A549 (cell line): ENCODE results near the gene BOK.
"Not testable (repeated sequence)": the region's sequence is repeated elsewhere in the genome, so short reads cannot be mapped to it uniquely, and the experiment has no call there.

Experiments used
- BHLHE40 ChIP-seq: IDR thresholded peaks from 2 replicates; pipeline ENCODE4 v1.6.1; 2012; ENCODE audit warnings: low read depth, low read length, inconsistent platforms
- CHD2 ChIP-seq: fragments of 150-350 bp; IDR thresholded peaks from 2 replicates; pipeline ENCODE4 v1.6.1; 2014; ENCODE audit warnings: low read length; ENCODE audit not compliant: partially characterized antibody
- ESRRA ChIP-seq: fragments of 150-350 bp; IDR thresholded peaks from 2 replicates; pipeline ENCODE4 v1.6.1; 2014; ENCODE audit warnings: mild to moderate bottlenecking, low read length, borderline replicate concordance
- MAX ChIP-seq: IDR thresholded peaks from 2 replicates; pipeline ENCODE4 v1.6.1; 2012
- PBX3 ChIP-seq: IDR thresholded peaks from 2 replicates; pipeline ENCODE4 v1.6.1; 2012
- POLR2A ChIP-seq: IDR thresholded peaks from 2 replicates; pipeline ENCODE4 v1.6.1; 2012; ENCODE audit warnings: mild to moderate bottlenecking, low read length
- RAD21 ChIP-seq, 2 experiments: fragments of >200 bp in 1 of 2; sonication (Bioruptor Twin) in 1 of 2; formaldehyde crosslinking in 1 of 2; IDR thresholded peaks in 1 of 2; conservative IDR thresholded peaks in 1 of 2; 2 replicates in 1 of 2; 3 replicates in 1 of 2; pipeline ENCODE4 v1.6.1; 2012 to 2018; ENCODE audit warnings: inconsistent platforms in 1 of 2
- RCOR1 ChIP-seq: fragments of 150-350 bp; IDR thresholded peaks from 2 replicates; pipeline ENCODE4 v1.6.1; 2014; ENCODE audit warnings: antibody characterized with exemption, low read length, low read depth
- ZSCAN20 ChIP-seq: fragments of 250-450 bp; sonication (Bioruptor Pico); IDR thresholded peaks from 2 replicates; pipeline ENCODE4 v1.8.0; 2022; ENCODE audit warnings: mild to moderate bottlenecking, moderate library complexity
- TF ChIP-seq, protein P1 (sequence below): fragments of >200 bp; sonication (Bioruptor Twin); formaldehyde crosslinking; IDR thresholded peaks from 3 replicates; pipeline ENCODE4 v1.5.1; 2016

DNA sequence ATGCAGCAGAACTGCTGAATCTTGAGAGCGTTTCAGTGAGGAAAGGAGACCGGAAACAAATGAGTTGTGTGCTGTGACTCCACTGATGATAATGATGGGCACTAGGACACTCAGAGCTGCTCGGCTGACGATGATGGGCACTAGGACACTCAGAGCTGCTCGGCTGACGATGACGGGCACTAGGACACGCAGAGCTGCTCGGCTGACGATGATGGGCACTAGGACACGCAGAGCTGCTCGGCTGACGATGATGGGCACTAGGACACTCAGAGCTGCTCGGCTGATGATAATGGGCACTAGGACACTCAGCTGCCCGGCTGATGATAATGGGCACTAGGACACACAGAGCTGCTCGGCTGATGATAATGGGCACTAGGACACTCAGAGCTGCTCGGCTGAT, 31.3 kb downstream of the BOK start:
- not testable (repeated sequence) for TF ChIP-seq ESRRA; POLR2A; CHD2; RCOR1; BHLHE40; ZSCAN20 (CRISPR knock-in tag); PBX3; MAX; RAD21 (conservative IDR thresholded peaks at IDR 0.05 in 1 of 2, IDR thresholded peaks at IDR 0.05 in 1 of 2)
- TF ChIP-seq, protein P1, sequence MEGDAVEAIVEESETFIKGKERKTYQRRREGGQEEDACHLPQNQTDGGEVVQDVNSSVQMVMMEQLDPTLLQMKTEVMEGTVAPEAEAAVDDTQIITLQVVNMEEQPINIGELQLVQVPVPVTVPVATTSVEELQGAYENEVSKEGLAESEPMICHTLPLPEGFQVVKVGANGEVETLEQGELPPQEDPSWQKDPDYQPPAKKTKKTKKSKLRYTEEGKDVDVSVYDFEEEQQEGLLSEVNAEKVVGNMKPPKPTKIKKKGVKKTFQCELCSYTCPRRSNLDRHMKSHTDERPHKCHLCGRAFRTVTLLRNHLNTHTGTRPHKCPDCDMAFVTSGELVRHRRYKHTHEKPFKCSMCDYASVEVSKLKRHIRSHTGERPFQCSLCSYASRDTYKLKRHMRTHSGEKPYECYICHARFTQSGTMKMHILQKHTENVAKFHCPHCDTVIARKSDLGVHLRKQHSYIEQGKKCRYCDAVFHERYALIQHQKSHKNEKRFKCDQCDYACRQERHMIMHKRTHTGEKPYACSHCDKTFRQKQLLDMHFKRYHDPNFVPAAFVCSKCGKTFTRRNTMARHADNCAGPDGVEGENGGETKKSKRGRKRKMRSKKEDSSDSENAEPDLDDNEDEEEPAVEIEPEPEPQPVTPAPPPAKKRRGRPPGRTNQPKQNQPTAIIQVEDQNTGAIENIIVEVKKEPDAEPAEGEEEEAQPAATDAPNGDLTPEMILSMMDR: not testable (repeated sequence)
